ENCODE results near the gene ZNF367. TPM values are rescaled to one million over a fixed set of nuclear protein-coding genes. Genes with fewer than 3 reads are reported as not detected.

Gene ZNF367
- total and polyA plus RNA-seq, 2 donors (not counting 3 experiments of a cell fraction or from before 2014, with no cell fraction given), result 1.7 to 10.0 TPM

- dilution Hi-C loops (cut with MboI; ENCODE audit: extremely low pct_ligation_motif_present, low sequenced_read_pairs), result no loop called here
- no peak for FAIRE-seq
- H2AFZ ChIP-seq (ENCODE audit: low read depth, low read length), result no peak overlapping the region
These were observed 9.5 kb downstream of the ZNF367 start for GRCh38 chr9:96408409-96409280.

More at GRCh38 chr9:96408409-96409280, 9.5 kb downstream of the ZNF367 start:
- H3K79me2 ChIP-seq (ENCODE audit: control insufficient read depth, insufficient read depth, low read length), result peaks cover 70% of the 10 kb centered on the region
- no peak for DNase-seq (ENCODE audit: low read depth, low spot score)
- H3K27ac ChIP-seq (ENCODE audit: insufficient read depth, low read depth, low read length), result no peak overlapping the region
- no peaks in the 10 kb centered on the region for H4K20me1 ChIP-seq (replicated peaks; ENCODE audit: control insufficient read depth, extremely low read depth, insufficient read depth, low read length)
- no peaks in the 10 kb centered on the region for H3K36me3 ChIP-seq (ENCODE audit: control insufficient read depth in 2 of 2, extremely low read depth in 1 of 2, insufficient read depth in 2 of 2, low read length in 2 of 2)
- no peaks in the 10 kb centered on the region for H3K4me1 ChIP-seq (ENCODE audit: control insufficient read depth, extremely low read depth, insufficient read depth, low read length)
- CTCF ChIA-PET, result interaction anchor here (1.4 kb wide), 1 partner anchor 81 kb away, joined by 4 read pairs; no protein-coding TSS in a partner anchor
- no peak overlapping the region for H3K4me3 ChIP-seq (replicated peaks in 1 of 3; ENCODE audit: insufficient read depth in 1 of 3, low read depth in 1 of 3, low read length in 3 of 3)
- intact Hi-C loops (cut with micrococcal nuclease), result no loop called here
- BruUV-seq (replicated peaks), result no TSS peak
- H3K9me3 ChIP-seq (replicated peaks; ENCODE audit: control insufficient read depth, insufficient read depth, low read length), result no peaks in the 10 kb centered on the region
- no peaks in the 10 kb centered on the region for H3K27me3 ChIP-seq (ENCODE audit: control insufficient read depth in 2 of 2, insufficient read depth in 2 of 2, low read length in 2 of 2)
- no peak overlapping the region for H3K9ac ChIP-seq (replicated peaks; ENCODE audit: extremely low read depth, insufficient read depth, low read length)
- no peak overlapping the region for H3K4me2 ChIP-seq (ENCODE audit: insufficient read depth, low read length)
- H3K9me1 ChIP-seq (replicated peaks; ENCODE audit: control insufficient read depth, extremely low read depth, insufficient read depth, low read length), result no peaks in the 10 kb centered on the region
- TF ChIP-seq JUN (IDR thresholded peaks at IDR 0.05; ENCODE audit: borderline replicate concordance, insufficient read depth, insufficient read length, low read depth), result no peak
- TF ChIP-seq MYC (IDR thresholded peaks at IDR 0.05; ENCODE audit: low read depth, low read length), result no peak
- TF ChIP-seq GATA2 (IDR thresholded peaks at IDR 0.05; ENCODE audit: insufficient read depth, insufficient read length, low read depth, low read length), result no peak
- TF ChIP-seq MAX (IDR thresholded peaks at IDR 0.05; ENCODE audit: insufficient read depth, insufficient read length), result no peak
- no peak for TF ChIP-seq CTCF (IDR thresholded peaks at IDR 0.05; ENCODE audit: extremely low read depth in 1 of 2, insufficient read depth in 1 of 2, low read depth in 1 of 2, low read length in 2 of 2)
- no peak for TF ChIP-seq POLR2A (IDR thresholded peaks at IDR 0.05; ENCODE audit: low read depth, low read length)
- no peak for TF ChIP-seq FOS (IDR thresholded peaks at IDR 0.05; ENCODE audit: borderline replicate concordance, insufficient read depth, low read length)
- no peak for TF ChIP-seq EZH2 (IDR thresholded peaks at IDR 0.05; ENCODE audit: borderline replicate concordance, low read depth, low read length, severe bottlenecking)
- POLR2A ChIA-PET, result no interaction called here

All from endothelial cell of umbilical vein (primary cell).